Smooth muscle cell of the brain vasculature (primary cell): Measurements from ENCODE around the gene BHLHE23.

Experiments
- DNase-seq: peaks from one replicate; pipeline ENCODE4 v3.0.0-alpha.2; 2012; ENCODE audit warnings: low read depth, low spot score

Gene BHLHE23

GRCh38 chr20:63006540-63007359, at the start of gene BHLHE23:
TSS of gene BHLHE23 (minus strand) at chr20:63006964. CDS start at chr20:63006774, 190 bp downstream.
- DNase-seq = no peak

GRCh38 chr20:63055575-63056235, 48.9 kb upstream of the BHLHE23 start:
- no peak for DNase-seq

GRCh38 chr20:63054681-63055240, 48.0 kb upstream of the BHLHE23 start:
- no peak for DNase-seq

- no peak for DNase-seq
Observed at GRCh38 chr20:63054103-63054474, 47.3 kb upstream of the BHLHE23 start.

GRCh38 chr20:63053432-63054102, 46.8 kb upstream of the BHLHE23 start:
- no peak for DNase-seq

- no peak for DNase-seq
Observed at GRCh38 chr20:63052571-63053431, 46.0 kb upstream of the BHLHE23 start.

GRCh38 chr20:63051911-63052310, 45.1 kb upstream of the BHLHE23 start:
- DNase-seq = no peak

GRCh38 chr20:63051186-63051860, 44.6 kb upstream of the BHLHE23 start:
- DNase-seq = no peak

GRCh38 chr20:63050406-63050805, 43.6 kb upstream of the BHLHE23 start:
- no peak for DNase-seq

GRCh38 chr20:63049561-63050221, 42.9 kb upstream of the BHLHE23 start:
- no peak for DNase-seq

- DNase-seq = no peak
Observed at GRCh38 chr20:63049191-63049518, 42.4 kb upstream of the BHLHE23 start.

- no peak for DNase-seq
Observed at GRCh38 chr20:63048516-63049190, 41.9 kb upstream of the BHLHE23 start.

GRCh38 chr20:63047946-63048345, 41.2 kb upstream of the BHLHE23 start:
- no peak for DNase-seq

- DNase-seq = no peak
Observed at GRCh38 chr20:63047267-63047666, 40.5 kb upstream of the BHLHE23 start.

GRCh38 chr20:63046841-63047240, 40.1 kb upstream of the BHLHE23 start:
- DNase-seq = no peak

- DNase-seq = no peak
Observed at GRCh38 chr20:63045991-63046390, 39.2 kb upstream of the BHLHE23 start.

- no peak for DNase-seq
Observed at GRCh38 chr20:63045401-63045800, 38.6 kb upstream of the BHLHE23 start.

- no peak for DNase-seq
Observed at GRCh38 chr20:63044605-63045004, 37.8 kb upstream of the BHLHE23 start.

- no peak for DNase-seq
Observed at GRCh38 chr20:63044204-63044600, 37.4 kb upstream of the BHLHE23 start.
